NCI-H2227 (cell line): ENCODE data around the gene YIPF7.

Experiments used
- DNase-seq: peaks from one replicate; lab custom pipeline; 2025; ENCODE audit not compliant: unreplicated experiment; lab: John Stamatoyannopoulos, UW

Gene YIPF7

GRCh38 chr4:44651425-44651824 lies at the start of gene YIPF7:
Gene YIPF7 (minus strand): TSS chr4:44651625. CDS start chr4:44650100, 1,525 bp downstream.
- no peak for DNase-seq

- DNase-seq, result no peak
Measured at GRCh38 chr4:44701037-44701436, 49.6 kb upstream of the YIPF7 start.

DNA sequence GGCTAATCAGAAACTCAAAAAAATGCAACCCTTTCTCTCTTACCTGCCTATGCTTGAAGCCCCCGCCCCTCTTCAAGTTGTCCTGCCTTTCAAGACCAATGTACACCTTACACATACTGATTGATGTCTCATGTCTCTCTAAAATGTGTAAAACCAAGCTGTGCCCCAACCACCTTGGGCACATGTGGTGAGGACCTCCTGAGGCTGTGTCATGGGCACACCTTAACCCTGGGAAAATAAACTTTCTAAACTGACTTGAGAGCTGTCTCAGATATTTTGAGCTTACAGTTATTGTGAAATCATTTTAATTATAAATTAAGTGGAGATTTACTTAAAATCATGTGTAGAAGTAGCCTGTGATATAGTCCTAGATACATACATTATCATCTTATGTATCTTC lies 49.0 kb upstream of the YIPF7 start:
- no peak for DNase-seq

GRCh38 chr4:44684648-44685047 lies 33.2 kb upstream of the YIPF7 start:
- no peak for DNase-seq

DNA sequence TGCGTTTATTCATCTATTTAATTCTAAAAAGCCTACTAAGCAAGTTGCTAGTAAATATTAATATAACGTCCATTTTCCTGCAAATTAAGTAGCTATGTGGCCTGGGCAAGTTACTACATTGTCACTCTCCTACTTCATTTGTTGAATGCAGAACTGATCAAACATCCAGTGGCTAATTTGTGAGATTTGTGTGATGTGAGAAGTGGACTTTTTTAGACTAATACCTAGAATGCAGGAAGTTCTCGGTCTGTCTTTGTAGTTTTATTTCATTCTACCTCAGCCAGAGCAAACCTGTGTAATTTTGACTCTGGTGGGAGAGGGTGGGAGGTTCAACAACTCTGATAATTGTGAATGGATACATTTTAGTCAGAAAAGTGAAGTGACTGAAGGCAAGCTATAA lies 27.6 kb upstream of the YIPF7 start:
- no peak for DNase-seq

GRCh38 chr4:44678094-44679041 lies 26.9 kb upstream of the YIPF7 start, which contains the start of gene GUF1:
Gene GUF1 (plus strand): TSS chr4:44678420. CDS start chr4:44678623, 203 bp downstream.
- DNase-seq, result peak; percentile 88

GRCh38 chr4:44675366-44675765 lies 23.9 kb upstream of the YIPF7 start:
- no peak for DNase-seq

DNA sequence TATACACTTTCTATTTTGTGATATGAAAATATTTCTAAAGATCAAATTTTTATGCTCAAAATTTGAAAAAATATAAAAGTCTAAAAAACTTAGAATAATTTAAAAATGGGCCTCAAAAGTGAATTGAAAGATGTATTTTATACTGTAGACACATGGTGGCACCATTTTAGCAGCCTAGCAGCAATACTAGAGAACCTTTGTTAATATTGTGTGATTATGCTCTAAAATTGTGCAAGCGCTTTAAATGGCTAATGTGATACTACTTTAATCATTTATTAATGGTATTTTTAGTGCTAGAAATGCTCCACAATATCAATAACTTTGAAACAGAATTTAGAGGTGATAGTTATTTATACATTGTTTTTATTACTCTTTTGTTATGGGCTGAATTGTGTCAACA lies 23.0 kb upstream of the YIPF7 start:
- no peak for DNase-seq

DNA sequence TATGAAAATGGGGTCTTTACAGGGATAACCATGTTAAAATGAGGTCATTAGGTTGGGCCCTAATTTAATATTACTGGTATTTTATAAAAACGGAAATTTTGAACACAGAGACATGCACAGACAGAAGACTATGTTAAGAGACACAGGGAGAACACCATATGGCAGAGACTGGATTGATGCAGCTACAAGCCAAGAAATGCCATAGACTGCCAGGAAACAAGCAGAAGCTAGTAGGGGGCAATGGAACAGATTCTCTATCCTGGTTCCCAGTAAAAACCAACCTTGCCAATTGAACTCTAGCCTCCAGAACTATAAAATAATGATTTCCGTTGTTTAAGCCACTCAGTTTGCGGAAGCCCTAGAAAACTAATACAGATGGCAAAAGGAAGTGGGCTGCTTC lies 20.2 kb upstream of the YIPF7 start:
- no peak for DNase-seq

DNA sequence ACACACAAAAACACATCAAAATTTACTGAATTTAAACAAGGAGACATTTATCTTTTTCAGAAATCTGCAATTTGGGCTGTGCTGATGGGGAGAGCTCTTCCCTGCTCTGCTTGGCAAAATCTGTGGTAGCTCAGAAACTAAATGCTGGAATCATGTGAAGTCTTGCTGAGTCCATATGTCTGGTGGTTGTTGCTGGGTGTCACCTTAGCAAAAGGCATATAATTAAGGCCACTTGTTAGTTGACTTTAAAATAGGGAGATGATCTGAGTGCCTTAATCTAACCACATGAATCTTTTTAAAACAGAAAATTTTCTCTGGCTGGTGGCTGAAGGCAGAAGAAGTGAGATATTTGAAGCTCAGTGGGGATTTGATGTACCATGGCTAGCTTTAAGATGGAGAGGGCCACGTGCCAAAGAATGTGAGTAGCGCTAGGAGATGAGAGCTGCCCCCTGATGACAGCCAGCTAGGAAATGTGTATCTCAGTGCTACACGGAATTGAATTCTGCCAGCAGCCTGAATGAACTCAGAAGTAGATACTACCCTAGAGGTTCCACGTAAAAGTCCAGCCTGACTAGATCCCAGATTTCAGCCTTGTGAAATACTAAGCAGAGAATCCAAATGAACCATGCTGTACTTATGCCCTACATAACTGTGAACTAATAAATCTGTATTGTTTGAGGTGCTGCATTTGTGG lies 19.2 kb upstream of the YIPF7 start:
- DNase-seq, result no peak

DNA sequence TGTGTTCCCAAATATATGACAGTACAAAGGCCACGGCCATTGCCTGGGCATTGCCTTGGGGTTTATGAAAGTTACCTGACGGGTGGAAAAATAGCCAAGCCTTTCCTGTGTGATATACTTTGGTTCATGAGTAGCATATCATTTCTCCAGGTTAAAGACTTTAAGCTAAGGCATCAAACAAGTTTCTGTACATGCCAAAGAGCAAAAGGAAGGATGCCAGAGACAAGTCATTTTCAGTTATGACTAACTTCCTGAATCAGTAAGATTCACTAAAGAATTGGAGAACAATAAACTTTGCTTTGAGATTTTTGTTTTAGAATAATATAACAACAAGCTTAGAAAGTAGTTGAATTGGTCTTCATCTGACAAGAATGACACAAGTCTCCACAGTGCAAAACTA lies 17.1 kb upstream of the YIPF7 start:
- DNase-seq, result no peak

DNA sequence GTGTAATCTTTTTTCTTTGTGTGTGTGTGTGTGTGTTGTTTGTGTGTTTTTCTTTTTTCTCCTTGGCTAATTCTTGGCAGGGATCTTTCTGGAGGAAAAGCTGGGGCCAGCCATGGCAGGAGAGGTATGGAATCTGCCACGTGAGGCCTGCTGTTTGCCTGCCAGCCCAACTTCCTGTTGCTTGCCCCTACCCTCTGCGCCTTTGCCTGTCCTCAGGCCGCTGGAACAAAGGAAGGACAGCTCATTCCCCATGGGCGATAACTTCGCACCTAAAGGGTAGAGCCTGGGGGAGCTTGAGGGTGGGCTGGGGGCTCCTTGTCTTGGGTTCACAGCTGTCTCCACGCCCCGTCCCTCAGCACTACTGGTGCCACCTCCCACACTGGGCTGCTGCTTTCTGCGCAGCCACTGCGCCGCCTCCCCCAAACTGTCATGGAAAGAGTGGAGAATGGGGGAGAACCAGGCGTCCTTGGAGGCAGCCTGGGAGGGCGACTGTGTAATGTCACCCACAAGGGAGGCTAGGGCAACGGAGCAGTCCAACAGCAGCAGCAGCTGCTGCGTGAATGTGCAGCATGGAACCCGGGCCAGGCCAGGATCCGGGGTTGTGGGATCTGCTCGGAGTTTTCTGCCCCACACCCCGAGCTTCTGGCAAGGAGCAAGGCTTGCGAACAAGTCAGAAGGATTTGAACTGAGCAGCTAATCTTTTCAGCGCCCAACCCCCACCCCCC lies 12.3 kb upstream of the YIPF7 start:
- DNase-seq, result no peak

GRCh38 chr4:44662623-44663005 lies 11.2 kb upstream of the YIPF7 start:
- no peak for DNase-seq

- no peak for DNase-seq
Measured at GRCh38 chr4:44661940-44662622, 10.7 kb upstream of the YIPF7 start.

GRCh38 chr4:44660396-44660795 lies 9.0 kb upstream of the YIPF7 start:
- no peak for DNase-seq

DNA sequence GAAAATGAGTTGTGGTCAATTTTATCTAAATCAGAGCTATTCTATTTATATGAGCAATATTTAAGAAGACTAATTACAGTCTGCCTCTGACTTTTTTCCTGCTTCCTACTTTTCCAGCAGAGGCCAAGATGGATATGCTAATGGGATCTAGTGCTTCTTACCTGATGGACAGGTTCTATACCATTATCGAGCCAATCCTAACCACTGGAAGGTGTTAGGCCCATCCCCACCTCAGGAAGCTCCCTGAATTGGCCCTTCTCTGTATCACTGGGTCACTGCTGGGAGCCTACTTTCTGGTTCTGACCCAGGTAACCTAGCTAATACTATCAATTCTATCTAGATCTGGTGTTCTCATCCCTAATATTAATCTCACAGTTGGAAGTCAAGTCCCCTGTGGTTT lies 577 bp upstream of the YIPF7 start:
- DNase-seq, result no peak

DNA sequence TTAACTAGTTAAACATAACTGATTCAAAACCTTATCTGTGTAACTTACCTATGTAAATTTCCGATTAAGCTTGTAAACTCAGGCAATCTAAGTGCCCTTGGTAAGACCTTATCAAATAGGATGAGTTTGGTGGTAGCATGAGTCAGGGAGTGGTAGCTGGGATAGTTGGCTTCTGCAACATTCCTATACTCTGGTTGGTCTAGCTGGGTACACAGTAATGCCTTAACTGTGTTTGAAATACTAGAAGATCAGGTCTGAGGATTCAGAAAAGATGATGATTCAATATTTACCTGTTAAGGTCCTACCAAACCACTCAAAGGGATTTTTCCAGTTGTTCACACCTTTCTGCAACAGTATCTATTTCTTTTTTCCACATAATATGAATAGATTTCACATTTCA lies 5.3 kb downstream of the YIPF7 start:
- DNase-seq, result no peak

DNA sequence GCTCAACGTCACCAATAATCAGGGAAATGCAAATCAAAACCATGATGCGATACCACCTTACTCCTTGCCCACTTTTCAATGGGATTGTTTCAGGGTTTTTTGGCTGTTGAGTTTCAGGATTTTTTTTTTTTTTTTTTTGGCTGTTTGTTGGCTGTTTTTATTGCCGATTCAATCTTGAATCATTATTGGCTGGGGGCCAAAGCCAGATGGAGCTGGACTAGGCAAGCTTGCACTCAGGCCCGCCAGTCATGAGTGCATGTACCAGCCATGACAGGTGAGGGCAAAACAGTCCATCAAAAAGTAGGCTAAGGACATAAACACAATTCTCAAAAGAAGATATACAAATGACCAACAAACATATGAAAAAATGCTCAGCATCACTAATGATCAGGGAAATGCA lies 13.3 kb downstream of the YIPF7 start:
- no peak for DNase-seq

GRCh38 chr4:44632733-44633132 lies 18.7 kb downstream of the YIPF7 start:
- DNase-seq, result no peak

- DNase-seq, result no peak
Measured at GRCh38 chr4:44632089-44632488, 19.3 kb downstream of the YIPF7 start.

- DNase-seq, result peak; percentile 42
Measured at GRCh38 chr4:44629280-44629866, 22.1 kb downstream of the YIPF7 start.
